Activated T-helper 1 cell treated with anti-CD3 and anti-CD28 coated beads, Interleukin-2, amount 50 U/mL, for 16 hours (primary cell): ENCODE measurements around the gene GTF3C2.
"Not testable (repeated sequence)": the region's sequence is repeated elsewhere in the genome, so short reads cannot be mapped to it uniquely, and the experiment has no call there.

Source experiments
- DNase-seq, 2 donors: peaks; one replicate each; pipeline ENCODE4 v3.0.0-alpha.2; 2020; ENCODE audit warnings: low read depth in 1 of 2, low spot score in 1 of 2

Gene GTF3C2

DNA sequence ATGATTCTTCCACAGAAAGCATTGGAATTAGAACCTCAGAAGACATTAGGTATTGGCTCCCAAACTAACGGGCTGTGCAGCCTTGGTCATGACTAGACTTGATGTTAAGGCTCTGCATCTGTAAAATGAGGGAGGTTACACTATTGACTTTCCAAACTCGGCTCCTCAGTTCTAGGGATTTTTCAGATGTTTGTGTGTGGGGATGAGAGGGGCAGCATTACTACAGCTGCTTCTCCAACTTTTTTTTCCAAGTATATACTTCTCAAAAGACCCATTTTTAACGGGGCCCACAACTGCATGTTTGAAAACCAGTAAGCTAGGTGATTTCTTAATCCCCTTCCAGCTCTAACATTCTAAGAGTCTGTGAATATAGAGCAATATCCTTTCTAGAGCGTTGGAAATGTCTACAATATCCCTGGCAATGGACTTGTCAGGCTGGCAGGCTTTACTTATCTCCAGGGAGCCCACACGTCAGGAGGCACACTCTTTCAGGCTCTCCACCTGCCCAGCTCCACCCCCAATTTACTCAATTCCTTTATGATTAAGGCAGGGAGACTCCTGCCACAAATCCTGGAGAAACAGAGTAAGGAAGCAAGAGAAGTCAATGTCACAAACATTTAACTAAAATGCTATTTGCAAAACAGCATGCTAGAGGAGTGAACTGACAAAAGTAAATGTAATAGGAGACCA, 32.8 kb downstream of the GTF3C2 start:
- DNase-seq = no peak

DNA sequence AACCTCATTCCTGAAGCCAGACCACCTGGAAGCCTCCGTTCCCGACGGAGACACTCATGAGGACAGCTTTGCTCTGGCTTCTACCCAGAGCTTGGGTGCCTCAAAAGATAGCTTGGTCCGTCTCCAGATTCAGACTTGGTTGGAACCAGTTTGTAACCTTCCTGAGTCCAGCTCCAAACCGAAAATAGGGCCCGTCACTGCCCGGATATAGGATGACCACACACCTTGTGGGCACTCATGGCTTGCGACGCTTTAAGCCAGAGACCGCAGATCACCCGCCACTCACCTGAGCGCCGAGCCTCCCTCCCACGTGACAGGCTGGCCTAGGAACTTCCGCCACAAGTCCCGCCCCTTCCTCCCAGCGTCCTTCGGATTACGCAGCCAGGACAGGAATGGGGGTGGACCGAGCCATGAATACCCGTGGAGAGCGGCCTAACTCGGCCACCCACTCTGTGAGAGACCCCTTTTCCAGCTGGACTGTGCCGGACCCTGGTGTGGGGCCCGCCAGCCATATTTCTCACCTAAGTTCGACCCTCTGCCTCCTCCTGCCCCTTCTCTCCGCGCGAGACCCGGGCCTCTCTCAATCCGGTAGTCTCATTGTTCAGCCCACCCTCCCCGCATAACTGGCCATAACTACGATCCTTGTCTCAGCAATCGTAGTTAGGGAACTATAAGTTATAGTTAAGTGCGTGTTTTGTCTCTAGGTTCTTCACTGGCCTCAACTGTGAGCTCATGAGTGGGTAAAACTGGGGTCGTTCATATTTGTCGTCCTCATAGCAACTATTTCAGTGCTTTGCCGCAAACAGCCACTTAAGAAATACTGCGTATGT, 33.6 kb downstream of the GTF3C2 start, which contains the start of gene MPV17:
Gene MPV17, minus strand, starts transcription at position 332 of the 830 bp plus-strand sequence. CDS start 580 bp downstream, outside the sequence.
- DNase-seq = peak; percentile 75

DNA sequence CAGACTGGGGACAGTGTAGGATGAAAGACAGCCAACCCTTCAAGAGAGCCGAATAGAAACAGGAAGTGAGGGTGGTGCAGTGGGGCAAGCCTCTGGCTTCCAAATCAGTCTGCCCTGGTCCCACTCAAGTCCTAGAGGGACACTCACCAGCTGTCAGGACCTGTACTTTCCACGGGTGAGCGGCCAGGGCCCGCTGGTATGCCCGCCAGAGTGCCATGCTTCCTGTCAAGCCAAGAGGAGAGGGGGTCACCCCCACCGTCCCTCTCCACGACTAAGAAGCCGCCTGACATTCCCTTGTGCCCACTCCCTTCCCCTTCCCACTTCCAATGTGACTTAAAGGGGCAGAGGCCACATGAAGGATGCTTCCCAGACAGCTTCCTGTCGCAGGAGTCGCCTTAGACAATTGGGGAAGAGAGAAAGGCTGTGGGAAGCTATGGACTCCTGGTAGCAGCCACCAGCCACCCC, 34.2 kb downstream of the GTF3C2 start:
- DNase-seq = no peak

DNA sequence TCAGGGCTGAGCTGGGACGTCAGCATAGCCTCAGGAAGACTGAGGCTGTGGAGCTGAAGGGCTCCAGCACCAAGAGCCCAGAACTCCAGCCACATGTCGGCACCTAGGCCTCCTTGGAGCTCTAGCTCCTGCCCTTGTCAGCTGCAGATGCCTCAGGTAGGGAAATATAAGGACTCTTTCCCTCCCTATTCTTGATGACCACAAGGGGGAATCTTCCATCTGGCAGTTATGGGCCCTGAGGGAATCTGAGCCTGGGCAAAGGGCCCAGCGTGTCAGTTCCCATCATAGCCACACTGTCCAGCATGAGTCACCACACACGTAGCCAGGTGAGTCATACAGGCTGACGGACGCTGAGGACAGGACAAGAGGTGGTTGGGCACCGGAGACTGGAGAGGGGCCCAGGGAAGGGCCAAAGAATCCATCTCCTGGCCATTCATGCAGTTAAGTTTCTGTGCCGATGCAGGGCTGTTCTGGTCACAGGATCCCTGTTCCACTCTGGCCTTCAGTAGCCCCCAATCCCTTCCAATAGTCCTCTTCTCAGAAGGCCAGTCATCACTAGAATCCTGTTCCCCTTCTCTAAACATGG, 35.5 kb downstream of the GTF3C2 start:
- no peak for DNase-seq

DNA sequence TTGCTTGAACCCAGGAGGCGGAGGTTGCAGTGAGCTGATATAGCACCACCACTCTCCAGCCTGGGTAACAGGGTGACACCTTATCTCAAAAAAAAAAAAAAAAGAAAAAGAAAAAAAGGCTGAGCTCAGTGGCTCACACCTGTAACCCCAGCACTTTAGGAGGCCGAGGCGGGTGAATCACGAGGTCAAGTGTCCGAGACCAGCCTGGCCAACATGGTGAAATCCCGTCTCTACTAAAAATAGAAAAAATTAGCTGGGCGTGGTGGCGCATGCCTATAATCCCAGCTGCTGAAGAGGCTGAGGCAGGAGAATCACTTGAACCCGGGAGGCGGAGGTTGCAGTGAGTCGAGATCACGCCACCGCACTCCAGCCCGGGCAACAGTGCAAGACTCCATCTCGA, 36.7 kb downstream of the GTF3C2 start:
- not testable (repeated sequence) for DNase-seq

DNA sequence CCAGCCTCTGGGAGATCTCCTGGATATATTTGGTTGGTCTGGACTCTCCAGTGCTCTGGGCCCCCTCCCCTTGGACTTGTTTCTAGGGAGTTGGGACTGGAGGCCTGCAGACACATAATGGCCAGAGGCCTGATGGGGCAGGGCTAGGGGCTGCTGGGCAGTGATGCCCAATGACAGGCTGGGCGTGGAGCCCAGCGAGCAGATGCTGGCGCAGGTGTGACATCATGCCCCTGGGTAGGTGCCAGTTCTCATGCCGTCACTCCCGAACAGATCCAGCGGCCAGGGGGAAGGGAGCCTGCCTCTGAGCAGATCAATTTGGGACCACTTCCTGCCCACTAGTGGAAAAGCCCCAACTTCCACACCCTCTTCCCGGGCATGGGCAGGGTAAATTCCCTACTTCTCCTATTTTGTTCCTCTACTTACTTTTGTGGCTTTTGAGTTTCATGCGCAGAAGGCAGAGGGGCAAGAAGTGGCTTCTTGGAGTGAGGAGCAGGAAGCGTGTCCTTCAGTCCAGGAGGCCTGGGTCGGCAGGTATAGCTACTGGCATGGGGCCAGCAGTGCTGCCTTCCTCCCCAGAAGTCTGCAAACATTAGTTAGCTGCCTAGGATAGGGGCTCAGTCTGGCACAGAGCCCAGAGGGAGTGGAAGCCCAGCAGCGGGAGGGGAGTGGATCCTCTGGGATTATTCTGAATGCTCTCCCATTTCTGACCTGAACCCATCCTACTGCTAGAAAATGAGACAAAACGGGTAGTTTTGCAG, 39.7 kb downstream of the GTF3C2 start:
- DNase-seq = no peak

DNA sequence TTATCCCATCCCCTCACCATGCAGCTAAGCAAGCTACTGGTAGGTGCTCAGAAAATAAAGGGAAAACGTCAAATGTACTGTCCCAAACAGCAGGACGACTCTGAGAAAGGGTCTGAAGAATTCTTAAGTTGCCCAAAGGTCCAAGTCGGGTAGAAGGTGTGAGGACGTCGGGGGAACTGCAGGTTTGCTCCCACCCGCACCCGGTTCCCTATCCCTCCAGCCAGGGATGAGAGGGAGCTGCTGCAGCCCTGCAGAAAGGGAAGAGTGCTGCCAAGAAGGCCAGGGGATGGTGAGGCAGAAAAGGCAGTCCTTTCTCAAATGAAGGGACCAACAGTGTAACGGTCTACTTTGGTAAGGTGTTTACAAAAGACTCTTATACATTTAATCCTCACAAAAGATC, 41.4 kb downstream of the GTF3C2 start:
- no peak for DNase-seq

DNA sequence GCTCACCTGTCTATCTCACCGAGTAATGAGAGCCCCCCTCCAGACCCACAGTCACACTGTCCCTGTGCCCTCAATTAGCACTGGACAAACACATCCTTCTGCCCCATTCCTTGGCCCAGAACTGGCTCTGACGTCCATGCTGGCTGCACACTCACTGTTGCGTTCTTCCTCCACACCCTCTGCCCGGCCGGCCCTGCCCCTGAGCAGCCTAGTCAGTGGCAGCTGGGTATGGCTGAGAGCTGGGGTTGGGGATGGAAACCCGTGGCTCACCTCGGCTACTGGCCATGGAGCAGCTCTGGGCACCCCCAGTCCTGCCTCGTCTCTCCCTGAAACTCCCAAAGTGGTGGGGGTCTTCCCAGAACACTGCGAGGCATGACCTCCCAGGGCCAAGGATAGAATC, 41.9 kb downstream of the GTF3C2 start:
- no peak for DNase-seq

DNA sequence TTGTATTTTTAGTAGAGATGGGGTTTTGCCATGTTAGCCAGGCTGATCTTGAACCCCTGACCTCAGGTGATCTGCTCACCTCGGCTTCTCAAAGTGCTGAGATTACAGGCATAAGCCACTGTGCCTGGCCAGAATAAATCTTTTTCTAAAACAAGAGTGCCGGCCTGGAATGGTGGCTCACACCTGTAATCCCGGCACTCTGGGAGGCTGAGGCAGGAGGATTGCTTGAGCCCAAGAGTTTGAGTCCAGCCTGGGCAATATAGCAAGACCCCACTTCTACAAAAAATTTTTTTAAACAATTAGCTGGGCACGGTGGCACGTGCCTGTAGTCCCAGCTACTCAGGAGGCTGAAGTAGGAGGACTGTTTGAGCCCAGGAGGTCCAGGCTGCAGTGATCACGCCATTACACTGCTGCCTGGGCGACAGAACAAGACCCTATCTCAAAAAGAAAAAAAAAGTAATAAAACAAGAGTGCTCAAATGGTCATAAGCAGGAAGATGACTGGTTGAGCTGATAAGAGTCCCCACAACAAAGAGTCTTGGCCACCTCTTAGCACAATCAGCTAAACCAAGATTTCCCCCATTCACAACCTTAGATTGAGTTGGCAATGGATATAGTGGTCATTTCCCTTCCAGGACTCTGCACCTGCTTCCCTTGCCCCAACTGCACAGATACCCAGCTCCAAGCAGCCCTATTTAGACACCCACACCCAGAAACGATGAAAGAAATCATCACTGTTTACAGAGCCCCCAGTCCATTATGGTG, 42.5 kb downstream of the GTF3C2 start:
- DNase-seq = no peak

DNA sequence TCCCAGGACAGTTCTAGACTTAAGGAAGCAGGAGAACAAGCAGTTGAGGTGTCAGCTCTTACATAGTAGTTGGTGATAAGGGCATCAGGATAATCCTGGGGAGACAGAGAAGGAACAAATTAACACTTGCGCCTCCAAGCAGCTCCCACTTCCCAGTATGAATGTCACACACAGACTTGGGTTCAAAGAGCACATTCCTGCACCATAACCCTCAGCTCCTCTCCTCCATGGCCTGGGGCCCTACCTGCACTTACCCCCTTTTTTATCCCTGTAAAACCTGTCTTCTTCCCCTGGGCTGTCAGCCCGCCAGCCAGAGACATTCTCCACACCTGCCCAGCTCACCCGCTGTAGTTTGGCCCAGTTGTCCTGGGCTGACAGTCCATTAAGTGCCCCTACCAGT, 44.4 kb downstream of the GTF3C2 start:
- DNase-seq = no peak

DNA sequence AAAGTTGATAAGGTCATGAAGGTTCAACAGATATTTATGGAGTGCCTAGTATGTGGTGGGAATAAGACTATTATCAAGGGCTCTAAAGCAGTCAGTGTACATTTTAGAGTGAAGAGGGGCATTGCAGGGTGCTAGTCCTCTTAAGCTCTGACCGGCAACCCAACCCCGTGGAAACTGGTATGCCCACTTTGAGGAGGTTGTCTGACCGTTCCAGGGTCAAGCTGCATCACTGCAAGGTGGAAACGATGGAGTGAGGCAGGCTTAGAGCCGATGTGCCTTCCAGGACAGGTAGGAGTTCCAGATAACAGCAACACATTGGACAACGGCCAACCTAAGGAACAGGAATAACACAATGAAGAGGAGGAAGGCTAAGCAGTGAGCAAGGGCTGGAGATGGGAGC, 46.9 kb downstream of the GTF3C2 start:
- no peak for DNase-seq

DNA sequence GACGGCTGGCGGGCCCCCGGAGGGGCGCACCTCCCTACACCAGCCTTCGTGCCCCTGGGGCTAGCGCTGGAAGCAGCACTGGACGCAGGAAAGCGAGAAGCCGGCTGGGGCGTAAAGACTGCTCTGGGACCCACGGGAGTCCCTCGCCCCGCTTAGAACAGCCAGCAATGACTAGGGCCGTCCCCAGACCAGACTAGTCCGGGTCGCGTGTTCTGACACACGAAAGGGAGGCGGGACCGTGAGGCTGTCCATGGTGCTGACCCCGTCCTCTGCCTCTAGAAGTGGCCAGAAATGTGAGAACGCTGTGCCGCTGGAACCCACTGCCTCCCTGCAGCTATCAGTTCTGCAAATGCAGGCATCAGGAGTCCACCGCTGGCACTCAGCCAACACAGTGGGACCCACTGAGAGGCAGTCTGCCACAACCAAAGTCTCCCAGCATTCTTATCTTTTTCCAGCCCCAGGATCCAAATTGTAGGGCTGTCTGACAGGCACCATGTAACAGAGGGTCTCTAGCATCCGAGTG, 48.1 kb downstream of the GTF3C2 start, which contains the start of gene UCN:
Gene UCN, minus strand, starts transcription at position 87 of the 523 bp plus-strand sequence. CDS start 550 bp downstream, outside the sequence.
- DNase-seq = no peak

DNA sequence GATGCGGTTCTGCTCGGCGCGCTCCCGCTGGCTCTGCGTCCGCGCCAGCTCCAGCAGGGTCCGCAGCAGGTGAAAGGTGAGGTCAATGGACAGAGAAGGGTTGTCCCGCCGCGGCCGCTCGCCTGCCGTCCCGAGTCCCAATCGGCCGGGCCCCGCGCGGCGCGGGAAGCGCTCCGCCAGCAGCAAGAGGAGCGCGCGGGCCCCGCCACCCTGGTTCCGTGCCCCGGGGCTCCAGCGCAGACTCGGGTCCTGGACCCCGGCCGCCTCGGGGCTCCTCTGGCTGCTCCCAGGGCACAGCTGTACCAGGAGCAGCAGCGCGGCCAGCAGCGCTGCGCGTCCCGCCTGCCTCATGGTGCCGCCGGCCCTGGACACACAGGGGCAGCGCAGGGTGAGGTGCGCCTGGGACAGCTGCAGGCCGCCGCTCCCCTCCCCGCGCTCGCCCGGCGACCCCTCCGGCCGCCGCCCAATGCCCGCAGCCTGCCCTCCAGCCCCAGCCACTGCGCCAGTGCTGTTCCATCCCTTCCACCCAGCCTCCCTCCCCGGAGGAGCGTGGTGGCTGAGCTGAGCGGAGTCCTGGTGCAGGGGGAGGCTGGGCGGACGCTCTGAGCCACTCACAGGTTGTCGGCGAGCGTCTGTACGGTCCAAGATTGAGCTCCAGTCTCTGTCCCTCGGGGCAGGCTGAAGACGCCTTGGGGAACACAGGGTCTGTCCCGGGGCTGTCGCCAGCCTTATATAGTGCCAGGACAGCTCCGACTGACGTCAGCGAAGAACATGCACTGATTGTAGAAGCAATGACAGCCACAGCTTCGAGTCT, 48.8 kb downstream of the GTF3C2 start:
- DNase-seq = no peak

DNA sequence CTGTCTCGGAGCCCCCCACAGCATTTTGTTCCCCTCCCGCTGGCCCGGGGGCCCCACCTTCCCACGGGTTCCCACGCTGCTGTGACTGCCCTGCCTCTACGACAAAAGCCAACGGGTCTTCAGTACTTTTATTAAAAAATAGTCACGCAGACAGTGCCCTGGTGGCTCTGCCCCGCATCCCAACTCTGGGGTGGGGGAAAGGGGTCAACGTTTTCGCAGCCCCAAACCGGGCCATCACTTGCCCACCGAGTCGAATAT, 49.3 kb downstream of the GTF3C2 start:
- no peak for DNase-seq

DNA sequence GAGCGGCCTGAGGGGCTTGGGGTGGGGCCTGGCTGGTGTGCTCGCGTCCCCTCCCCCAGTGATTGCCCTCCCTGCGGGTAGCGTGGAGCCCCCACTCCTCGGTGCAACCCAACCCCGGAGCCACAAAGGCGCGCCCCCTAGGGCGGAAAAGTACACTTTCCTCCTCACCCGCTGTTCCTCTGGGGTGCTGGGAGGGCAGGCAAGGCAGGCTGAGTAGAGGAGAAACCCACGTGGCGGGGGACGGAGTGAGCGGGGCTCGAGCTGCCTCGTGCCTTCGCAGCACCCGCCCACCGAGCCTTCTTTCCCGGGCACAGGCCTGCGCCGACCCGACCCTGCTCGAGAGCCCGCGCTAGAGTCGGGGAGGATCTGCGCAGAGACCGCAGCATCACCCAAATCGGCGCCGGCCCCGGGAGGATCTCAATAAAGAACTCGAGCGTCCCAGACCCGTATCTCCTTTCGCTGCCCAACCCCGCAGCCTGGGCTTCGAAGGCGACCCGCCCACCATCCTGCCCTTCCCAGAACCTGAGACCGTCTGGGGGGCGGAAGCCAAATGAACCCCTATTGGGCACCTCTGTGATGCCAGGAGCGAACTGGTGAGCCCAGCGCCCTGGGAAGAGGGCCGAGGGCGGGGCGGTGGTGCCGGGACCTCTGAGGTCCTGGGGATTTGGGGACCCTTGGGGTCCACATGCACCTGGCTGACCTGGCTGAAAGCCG, 49.8 kb downstream of the GTF3C2 start:
- no peak for DNase-seq

DNA sequence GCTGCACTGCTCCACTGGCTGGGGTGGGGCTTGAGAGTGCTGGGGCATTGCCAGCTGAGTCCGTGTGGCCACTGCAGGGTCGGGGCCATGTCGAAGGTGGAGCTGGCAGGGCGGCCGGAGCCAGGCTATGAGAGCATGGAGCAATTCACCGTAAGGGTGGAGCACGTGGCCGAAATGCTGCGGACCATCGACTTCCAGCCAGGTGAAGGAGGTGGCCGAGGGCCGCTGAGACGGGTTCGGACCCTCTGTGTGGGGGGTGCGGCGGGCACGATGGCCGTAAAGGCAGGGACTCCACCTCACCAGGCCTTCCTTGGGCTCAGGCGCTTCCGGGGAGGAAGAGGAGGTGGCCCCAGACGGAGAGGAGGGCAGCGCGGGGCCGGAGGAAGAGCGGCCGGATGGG, 50.4 kb downstream of the GTF3C2 start:
- DNase-seq = no peak

DNA sequence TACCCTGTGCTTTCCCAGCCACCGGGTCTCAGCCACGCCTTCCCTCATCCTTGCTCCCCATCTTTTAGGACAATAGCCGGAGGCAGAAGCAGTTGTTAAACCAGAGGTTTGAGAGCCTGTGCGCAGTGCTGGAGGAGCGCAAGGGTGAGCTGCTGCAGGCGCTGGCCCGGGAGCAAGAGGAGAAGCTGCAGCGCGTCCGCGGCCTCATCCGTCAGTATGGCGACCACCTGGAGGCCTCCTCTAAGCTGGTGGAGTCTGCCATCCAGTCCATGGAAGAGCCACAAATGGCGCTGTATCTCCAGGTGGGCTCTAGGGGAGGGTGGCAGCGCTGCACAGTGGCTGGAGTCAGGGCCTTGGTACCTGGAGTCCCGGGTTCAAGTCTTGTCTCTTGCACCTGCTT, 51.0 kb downstream of the GTF3C2 start:
- DNase-seq = no peak

DNA sequence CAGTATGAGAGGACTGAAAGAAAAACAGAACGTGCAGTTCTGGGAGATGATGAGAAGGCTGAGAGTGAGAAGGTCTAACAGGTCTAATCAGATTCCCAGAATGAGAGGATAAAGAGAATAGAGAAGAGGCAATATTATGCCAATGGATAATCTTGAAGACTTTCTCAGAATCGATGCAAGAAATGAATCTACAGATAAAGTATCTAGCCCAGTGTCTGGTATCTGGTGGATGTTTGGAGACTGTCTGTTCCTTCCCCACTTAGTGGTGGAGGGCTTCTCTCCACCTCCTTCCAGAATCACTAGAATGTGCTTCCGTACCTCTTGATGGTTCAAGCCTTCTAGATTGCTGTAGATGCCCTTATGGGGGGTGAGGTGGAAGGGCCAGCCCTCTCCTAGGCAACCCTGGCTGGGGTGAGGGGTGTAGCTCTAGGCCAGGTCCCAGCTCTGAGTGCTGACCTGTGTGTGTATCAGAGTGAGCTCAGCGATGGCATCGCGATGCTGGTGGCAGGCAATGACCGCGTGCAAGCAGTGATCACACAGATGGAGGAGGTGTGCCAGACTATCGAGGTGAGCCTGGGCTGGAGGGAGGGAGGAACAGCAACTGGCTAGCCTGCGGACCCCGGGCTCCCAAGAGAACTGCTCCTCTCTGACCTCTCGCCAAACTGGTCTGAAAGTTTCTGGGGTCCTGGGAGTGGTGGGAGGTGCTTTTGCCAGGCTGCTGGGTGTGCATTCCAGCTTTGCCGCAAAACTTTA, 51.9 kb downstream of the GTF3C2 start:
- no peak for DNase-seq
